Liver (tissue), 9 donors: ENCODE data around the gene MMD. TPM values are rescaled to one million over a fixed set of nuclear protein-coding genes. Genes with fewer than 3 reads are reported as not detected.

Source experiments
- DNase-seq: peaks from one replicate; pipeline ENCODE4 v3.0.0-alpha.2; 2017; ENCODE audit warnings: low spot score
- H3K27ac ChIP-seq, 2 donors: one replicate each; pipeline ENCODE4 v1.7.0; 2013; ENCODE audit warnings: inconsistent platforms in 2 of 2, low read length in 2 of 2, control low read depth in 1 of 2, low read depth in 1 of 2, mild to moderate bottlenecking in 1 of 2
- H3K27me3 ChIP-seq, 4 donors: one replicate each; pipeline versions ENCODE4 v1.6.1 to v1.7.0; 2013; ENCODE audit warnings: low read length in 3 of 4, inconsistent platforms in 1 of 4, mild to moderate bottlenecking in 1 of 4, moderate library complexity in 1 of 4; ENCODE audit not compliant: control insufficient read depth in 4 of 4, insufficient read depth in 4 of 4
- H3K36me3 ChIP-seq, 4 donors: one replicate each; pipeline versions ENCODE4 v1.6.1 to v1.7.0; 2013; ENCODE audit warnings: low read length in 3 of 4, mild to moderate bottlenecking in 3 of 4, low read depth in 1 of 4, moderate library complexity in 1 of 4; ENCODE audit not compliant: control insufficient read depth in 4 of 4, insufficient read depth in 3 of 4
- H3K4me1 ChIP-seq, 4 donors: one replicate each; pipeline versions ENCODE4 v1.6.1 to v1.7.0; 2013; ENCODE audit warnings: low read length in 3 of 4, mild to moderate bottlenecking in 3 of 4, moderate library complexity in 1 of 4; ENCODE audit not compliant: control insufficient read depth in 4 of 4, insufficient read depth in 4 of 4
- H3K4me3 ChIP-seq, 3 donors: one replicate each; pipeline versions ENCODE4 v1.6.1 to v1.7.0; 2013; ENCODE audit warnings: low read length in 3 of 3, control low read depth in 1 of 3, low read depth in 1 of 3, mild to moderate bottlenecking in 1 of 3
- H3K9ac ChIP-seq, 2 donors: one replicate each; pipeline ENCODE4 v1.7.0; 2013; ENCODE audit warnings: low read length in 2 of 2, mild to moderate bottlenecking in 2 of 2, moderate library complexity in 2 of 2, control low read depth in 1 of 2, low read depth in 1 of 2
- H3K9me3 ChIP-seq, 4 donors: one replicate each; pipeline versions ENCODE4 v1.6.1 to v1.7.0; 2013; ENCODE audit warnings: low read length in 3 of 4; ENCODE audit not compliant: control insufficient read depth in 4 of 4
- ATF3 ChIP-seq: IDR thresholded peaks from 2 replicates; pipeline ENCODE4 v1.6.1; 2016; ENCODE audit warnings: antibody characterized with exemption
- FOXA1 ChIP-seq: IDR thresholded peaks from 2 replicates; pipeline ENCODE4 v1.6.1; 2016; ENCODE audit warnings: antibody characterized with exemption
- HNF4A ChIP-seq, 2 donors: conservative IDR thresholded peaks; 2 replicates each; pipeline ENCODE4 v1.6.1; 2016; ENCODE audit warnings: antibody characterized with exemption in 2 of 2, mild to moderate bottlenecking in 2 of 2
- MAX ChIP-seq: IDR thresholded peaks from 2 replicates; pipeline ENCODE4 v1.6.1; 2016; ENCODE audit warnings: antibody characterized with exemption
- NR2F2 ChIP-seq: IDR thresholded peaks from 2 replicates; pipeline ENCODE4 v1.6.1; 2016; ENCODE audit warnings: antibody characterized with exemption
- REST ChIP-seq: IDR thresholded peaks from 2 replicates; pipeline ENCODE4 v1.6.1; 2016; ENCODE audit warnings: antibody characterized with exemption, mild to moderate bottlenecking
- RXRA ChIP-seq, 2 donors: IDR thresholded peaks; 2 replicates each; pipeline ENCODE4 v1.6.1; 2017 to 2018; ENCODE audit warnings: antibody characterized with exemption in 2 of 2, mild to moderate bottlenecking in 1 of 2
- SP1 ChIP-seq: IDR thresholded peaks from 2 replicates; pipeline ENCODE4 v1.6.1; 2018; ENCODE audit warnings: antibody characterized with exemption, mild to moderate bottlenecking
- TAF1 ChIP-seq: conservative IDR thresholded peaks from 2 replicates; pipeline ENCODE4 v1.6.1; 2016; ENCODE audit warnings: antibody characterized with exemption, mild to moderate bottlenecking
- YY1 ChIP-seq: IDR thresholded peaks from 2 replicates; pipeline ENCODE4 v1.6.1; 2016; ENCODE audit warnings: antibody characterized with exemption, mild to moderate bottlenecking
- ZBTB33 ChIP-seq: IDR thresholded peaks from 2 replicates; pipeline ENCODE4 v1.6.1; 2016; ENCODE audit warnings: antibody characterized with exemption
- WGBS: extraction: QIAGEN DNeasy Blood & Tissue Kit; methylation state at CpG from one replicate; pipeline ENCODE4 v1.1.7; 2013; 5-methylcytosine and 5-hydroxymethylcytosine counted together
- polyA plus RNA-seq, 2 donors: library from polyadenylated mRNA; stranded (reverse) in 1 of 2; unstranded in 1 of 2; fragments of 200-250 nt in 1 of 2; fragments of >200 nt in 1 of 2; fragmentation: Nextera tagmentation in 1 of 2; extraction: Ambion mirVana in 1 of 2; gene quantifications; one replicate each; pipeline versions ENCODE4 v1.2.1 to v1.2.3, GENCODE V29; 2013 to 2015
- total RNA-seq, 2 donors: library from RNA; depleted of rRNA; stranded (reverse); fragments of >200 nt; gene quantifications; one replicate each; pipeline ENCODE4 v1.2.3, GENCODE V29; 2014
- donor health status: healthy.
- donor health status: healthy.
- donor health status: healthy.
- donor health status: healthy.
- donor health status: healthy.

MMD gene
- total and polyA plus RNA-seq, 4 donors = 4.9 to 18.7 (median 11.4) TPM

- DNase-seq = peak; percentile 55
- Histone ChIP-seq H3K4me3 (peak overlapping the region; percentile 78 to 95 (median 79)), H3K9me3 (no peaks in the 10 kb centered on the region), H3K27ac (peak overlapping the region; percentile 87 to 88), H3K9ac (peak overlapping the region; percentile 56 to 80), H3K36me3 (no peaks in the 10 kb centered on the region), H3K4me1 (peaks cover 3 to 19% (median 10%) of the 10 kb centered on the region in 4 donors), H3K27me3 (no peaks in the 10 kb centered on the region)
- WGBS = under 1% methylated on average over 21 of the region's 21 CpGs
- TF ChIP-seq ZBTB33 (no peak), MAX (no peak), NR2F2 (no peak), TAF1 (no peak), HNF4A (conservative IDR thresholded peaks at IDR 0.05) (no peak), RXRA (IDR thresholded peaks at IDR 0.05) (peak in 1 of 2 donors; percentile 61), YY1 (peak; percentile 32), SP1 (peak; percentile 3), FOXA1 (no peak), REST (peak; percentile 29)
These were observed 858 bp downstream of the MMD start for GRCh38 chr17:55420776-55421178.

- Histone ChIP-seq H3K9me3 (no peaks in the 10 kb centered on the region), H3K9ac (peak overlapping the region in 1 of 2 donors; percentile 32), H3K27me3 (no peaks in the 10 kb centered on the region), H3K4me3 (peak overlapping the region; percentile 78 to 95 (median 79)), H3K27ac (peak overlapping the region; percentile 87 to 88), H3K36me3 (no peaks in the 10 kb centered on the region), H3K4me1 (peaks cover 3 to 19% (median 10%) of the 10 kb centered on the region in 4 donors)
- DNase-seq = no peak
- TF ChIP-seq HNF4A (conservative IDR thresholded peaks at IDR 0.05) (peak in 1 of 2 donors; percentile 9), SP1 (peak; percentile 10), RXRA (IDR thresholded peaks at IDR 0.05) (peak in 1 of 2 donors; percentile 46), ATF3 (no peak)
- 23% methylated on average over 6 of the region's 6 CpGs for WGBS
These were observed 1.4 kb downstream of the MMD start for GRCh38 chr17:55420067-55420775.
